GM12891 (cell line): ENCODE results near the gene GMEB1. TPM values are rescaled to one million over a fixed set of nuclear protein-coding genes. Genes with fewer than 3 reads are reported as not detected.
"Not testable (repeated sequence)": the region's sequence is repeated elsewhere in the genome, so short reads cannot be mapped to it uniquely, and the experiment has no call there.

Experiments used
- DNase-seq: peaks from one replicate; pipeline ENCODE4 v3.0.0; 2011; ENCODE audit warnings: low spot score; ENCODE audit not compliant: insufficient read length
- FAIRE-seq: peaks from 2 replicates; lab custom pipeline; 2011; peaks lifted over from hg19 to GRCh38; lab: Jason Lieb, UNC
- PAX5 ChIP-seq: IDR thresholded peaks from 2 replicates; pipeline ENCODE4 v1.6.1; 2011; ENCODE audit warnings: low read length, moderate library complexity, mild to moderate bottlenecking; ENCODE audit not compliant: insufficient read depth, severe bottlenecking
- POLR2A ChIP-seq: IDR thresholded peaks from 2 replicates; pipeline ENCODE4 v1.6.1; 2011; ENCODE audit warnings: low read depth, low read length, control low read depth
- POLR2AphosphoS5 ChIP-seq: IDR thresholded peaks from 2 replicates; pipeline ENCODE4 v1.6.1; 2011; ENCODE audit warnings: low read depth, low read length, control low read depth
- POU2F2 ChIP-seq: IDR thresholded peaks from 2 replicates; pipeline ENCODE4 v1.6.1; 2011; ENCODE audit warnings: low read depth, mild to moderate bottlenecking, control low read depth, low read length, moderate library complexity
- SPI1 ChIP-seq: IDR thresholded peaks from 2 replicates; pipeline ENCODE4 v1.6.1; 2011; ENCODE audit warnings: low read depth, low read length, control low read depth
- TAF1 ChIP-seq: IDR thresholded peaks from 2 replicates; pipeline ENCODE4 v1.6.1; 2011; ENCODE audit warnings: low read depth, low read length, control low read depth
- polyA plus RNA-seq: library from polyadenylated mRNA; unstranded; fragments of >200 nt; gene quantifications from one replicate; pipeline ENCODE4 v1.2.1, GENCODE V29; 2012; ENCODE audit warnings: low read depth, missing spikeins, inconsistent platforms; ENCODE audit not compliant: missing spikeins

The GMEB1 gene, protein sequence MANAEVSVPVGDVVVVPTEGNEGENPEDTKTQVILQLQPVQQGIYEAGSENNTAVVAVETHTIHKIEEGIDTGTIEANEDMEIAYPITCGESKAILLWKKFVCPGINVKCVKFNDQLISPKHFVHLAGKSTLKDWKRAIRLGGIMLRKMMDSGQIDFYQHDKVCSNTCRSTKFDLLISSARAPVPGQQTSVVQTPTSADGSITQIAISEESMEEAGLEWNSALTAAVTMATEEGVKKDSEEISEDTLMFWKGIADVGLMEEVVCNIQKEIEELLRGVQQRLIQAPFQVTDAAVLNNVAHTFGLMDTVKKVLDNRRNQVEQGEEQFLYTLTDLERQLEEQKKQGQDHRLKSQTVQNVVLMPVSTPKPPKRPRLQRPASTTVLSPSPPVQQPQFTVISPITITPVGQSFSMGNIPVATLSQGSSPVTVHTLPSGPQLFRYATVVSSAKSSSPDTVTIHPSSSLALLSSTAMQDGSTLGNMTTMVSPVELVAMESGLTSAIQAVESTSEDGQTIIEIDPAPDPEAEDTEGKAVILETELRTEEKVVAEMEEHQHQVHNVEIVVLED
- 4.4 TPM for polyA plus RNA-seq

GRCh38 chr1:28668191-28668955 is at the start of gene GMEB1:
GMEB1 (plus strand) TSS chr1:28668784; CDS start chr1:28683613, 14,829 bp downstream.
- peak; percentile 97 for FAIRE-seq
- peak; percentile 90 for DNase-seq
- no peak for TF ChIP-seq POU2F2
- no peak for TF ChIP-seq POLR2AphosphoS5
- no peak for TF ChIP-seq POLR2A
- no peak for TF ChIP-seq SPI1
- TF ChIP-seq TAF1, result no peak
- TF ChIP-seq PAX5, result no peak

GRCh38 chr1:28631713-28632112 is 36.9 kb upstream of the GMEB1 start:
- DNase-seq (no peak), FAIRE-seq (peak; percentile 5)
- TF ChIP-seq PAX5 (no peak), POU2F2 (no peak), SPI1 (peak; percentile 88)

- FAIRE-seq (no peak), DNase-seq (no peak)
- TF ChIP-seq TAF1 (no peak), SPI1 (no peak), POU2F2 (no peak), PAX5 (no peak), POLR2A (no peak), POLR2AphosphoS5 (no peak)
Observed at GRCh38 chr1:28632560-28632959, 36.0 kb upstream of the GMEB1 start.

DNA sequence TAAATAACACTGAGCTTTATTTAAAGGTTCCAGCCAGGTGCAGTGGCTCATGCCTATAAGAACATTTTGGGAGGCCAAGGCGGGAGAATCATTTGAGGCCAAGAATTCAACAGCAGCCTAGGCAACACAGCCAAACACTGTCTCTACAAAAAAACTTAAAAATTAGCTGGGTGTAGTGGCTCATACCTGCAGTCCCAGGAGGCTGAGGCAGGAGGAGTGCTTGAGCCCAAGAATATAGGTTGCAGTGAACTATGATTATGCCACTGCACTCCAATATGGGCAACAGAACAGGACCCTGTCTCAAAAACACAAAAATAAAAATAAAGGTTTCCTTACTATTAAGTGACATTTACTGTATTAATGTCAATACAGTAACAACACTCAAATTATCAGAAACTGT is 27.8 kb upstream of the GMEB1 start:
- TF ChIP-seq POU2F2 (no peak), TAF1 (no peak), POLR2AphosphoS5 (no peak), POLR2A (no peak), SPI1 (no peak), PAX5 (no peak)
- FAIRE-seq (no peak), DNase-seq (no peak)

- DNase-seq, result no peak
- FAIRE-seq, result no peak
- TF ChIP-seq POLR2A, result no peak
- TF ChIP-seq SPI1, result no peak
- no peak for TF ChIP-seq POLR2AphosphoS5
- no peak for TF ChIP-seq TAF1
- no peak for TF ChIP-seq POU2F2
- TF ChIP-seq PAX5, result no peak
Observed at GRCh38 chr1:28642056-28642846, 26.3 kb upstream of the GMEB1 start.

DNA sequence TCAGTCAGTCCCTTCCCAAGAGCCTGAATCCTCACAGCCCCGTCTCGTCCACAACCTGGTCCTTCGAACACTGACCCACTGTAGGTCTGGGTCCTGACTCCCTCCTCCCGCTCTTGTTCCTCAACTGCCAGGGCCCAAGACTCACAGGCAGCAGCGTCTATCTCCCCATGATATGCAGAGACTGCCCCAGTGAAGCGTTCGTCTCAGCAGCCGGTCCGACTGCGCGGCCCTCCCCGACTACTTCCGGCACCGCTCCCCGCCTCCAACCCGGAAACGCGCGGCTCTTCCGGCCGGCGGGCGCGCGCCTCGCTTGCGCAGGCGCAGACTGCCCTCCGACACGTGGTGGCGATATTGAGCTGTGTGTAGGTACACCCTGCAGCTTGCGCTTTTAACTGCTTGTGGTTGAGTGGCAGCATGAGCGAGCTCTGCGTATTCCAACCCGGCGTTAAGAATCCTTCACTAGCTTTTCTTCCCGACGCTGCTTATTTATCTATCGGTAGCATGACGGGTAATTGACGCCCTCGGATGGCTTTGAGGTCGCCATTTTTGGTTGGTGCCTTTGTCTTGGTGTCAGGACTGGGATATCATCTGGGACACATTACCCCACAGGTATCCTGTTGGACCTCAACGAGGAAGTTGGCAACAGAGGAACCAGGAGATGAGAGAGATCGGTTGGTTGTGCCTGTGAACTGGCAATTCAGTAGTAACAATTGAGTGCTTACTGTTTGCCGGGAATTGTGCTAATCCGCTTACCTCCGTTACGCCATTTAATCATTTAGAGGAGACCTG is 25.5 kb upstream of the GMEB1 start, which contains the start of gene TAF12:
TSS of gene TAF12 (minus strand) at position 221 of the 789 bp plus-strand sequence. CDS start 20,986 bp downstream, outside the sequence.
- peak; percentile 74 for DNase-seq
- peak; percentile 98 for TF ChIP-seq POU2F2
- no peak for TF ChIP-seq SPI1
- no peak for TF ChIP-seq PAX5
- peak; percentile 94 for TF ChIP-seq TAF1
- TF ChIP-seq POLR2A, result peak; percentile 99
- peak; percentile 98 for TF ChIP-seq POLR2AphosphoS5
- FAIRE-seq, result peak; percentile 95

DNA sequence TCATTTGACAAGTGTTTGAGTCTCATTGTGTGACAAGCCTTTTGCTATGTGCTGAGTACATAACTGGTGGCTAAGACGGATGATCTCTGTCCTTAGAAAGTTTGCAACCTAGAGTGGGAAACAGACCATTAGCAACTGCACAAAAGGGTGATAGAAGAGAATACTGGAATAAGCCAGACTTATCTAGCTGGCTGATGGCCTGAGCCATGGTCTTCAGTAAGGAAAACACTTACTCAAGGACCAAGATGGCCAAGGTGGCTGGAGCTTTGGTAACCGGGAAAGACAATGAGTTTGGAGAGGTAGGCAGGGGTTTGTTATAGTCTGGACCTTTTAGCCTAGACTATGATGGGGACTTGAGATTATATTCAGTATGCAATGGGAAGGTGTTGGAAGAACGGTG is 24.1 kb upstream of the GMEB1 start:
- TF ChIP-seq TAF1 (no peak), POLR2AphosphoS5 (no peak), POLR2A (no peak), POU2F2 (no peak), SPI1 (no peak), PAX5 (no peak)
- no peak for DNase-seq
- no peak for FAIRE-seq

DNA sequence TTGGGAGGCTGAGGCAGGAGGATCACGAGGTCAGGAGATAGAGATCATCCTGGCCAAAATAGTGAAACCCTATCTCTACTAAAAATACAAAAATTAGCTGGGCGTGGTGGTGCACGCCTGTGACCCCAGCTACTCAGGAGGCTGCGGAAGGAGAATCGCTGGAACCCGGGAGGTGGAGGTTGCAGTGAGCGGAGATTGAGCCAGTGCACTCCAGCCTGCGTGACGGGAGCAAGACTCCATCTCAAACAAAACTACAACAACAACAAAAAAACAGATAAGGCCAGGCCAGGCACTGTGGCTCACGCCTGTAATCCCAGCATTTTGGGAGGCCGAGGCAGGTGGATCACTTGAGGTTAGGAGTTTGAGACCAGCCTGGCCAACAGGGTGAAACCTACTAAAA is 23.2 kb upstream of the GMEB1 start:
- DNase-seq, FAIRE-seq: not testable (repeated sequence)

DNA sequence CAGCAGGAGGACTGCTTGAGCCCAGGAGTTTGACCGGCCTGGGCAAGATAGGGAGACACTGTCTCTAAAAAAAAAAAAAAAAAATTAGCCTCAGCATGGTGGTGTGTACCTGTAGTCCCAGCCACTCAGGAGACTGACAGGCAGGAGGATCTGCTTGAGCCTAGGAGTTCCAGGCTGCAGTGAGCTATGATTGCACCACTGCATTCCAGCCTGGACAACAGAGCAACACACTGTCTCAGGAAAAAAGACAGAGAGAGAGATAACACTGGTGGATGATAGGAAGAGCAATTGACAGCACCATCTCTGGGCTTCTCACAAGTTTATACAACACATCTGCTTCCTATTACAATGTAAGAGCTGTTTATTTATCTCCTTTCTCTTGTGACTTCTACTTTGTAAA is 22.5 kb upstream of the GMEB1 start:
- no peak for TF ChIP-seq POLR2AphosphoS5
- no peak for TF ChIP-seq PAX5
- no peak for TF ChIP-seq SPI1
- no peak for TF ChIP-seq POU2F2
- no peak for TF ChIP-seq TAF1
- FAIRE-seq (no peak), DNase-seq (no peak)
